ENCODE results near the gene CERK. TPM values are rescaled to one million over a fixed set of nuclear protein-coding genes. Genes with fewer than 3 reads are reported as not detected.

CERK gene
- total and polyA plus RNA-seq, 2 of the 13 experiments (the other 11 are each of a cell fraction or from before 2014, with no cell fraction given) = 40.3 to 41.9 TPM

GRCh38 chr22:46652847-46653331 lies 85.2 kb downstream of the CERK start (continued):
- TF ChIP-seq DDIT3 (CRISPR knock-in tag; IDR thresholded peaks at IDR 0.05) = no peak
- TF ChIP-seq HDAC6 (IDR thresholded peaks at IDR 0.05; ENCODE audit: low read depth, low read length) = no peak
- TF ChIP-seq HOXA9 (CRISPR knock-in tag; IDR thresholded peaks at IDR 0.05; ENCODE audit: borderline replicate concordance) = no peak
- TF ChIP-seq NR0B2 (CRISPR knock-in tag; IDR thresholded peaks at IDR 0.05) = no peak
- TF ChIP-seq JARID2 (CRISPR knock-in tag; IDR thresholded peaks at IDR 0.05; ENCODE audit: insufficient replicate concordance) = no peak
- TF ChIP-seq HOXA3 (CRISPR knock-in tag; IDR thresholded peaks at IDR 0.05) = peak; percentile 58
- no peak for TF ChIP-seq SNAI1 (CRISPR knock-in tag; IDR thresholded peaks at IDR 0.05; ENCODE audit: borderline replicate concordance)
- TF ChIP-seq NFE2L1 (CRISPR knock-in tag; IDR thresholded peaks at IDR 0.05; ENCODE audit: borderline replicate concordance) = no peak
- peak; percentile 80 for TF ChIP-seq ZNF18 (CRISPR knock-in tag; IDR thresholded peaks at IDR 0.05; ENCODE audit: insufficient replicate concordance)
- TF ChIP-seq ZNF556 (CRISPR knock-in tag; IDR thresholded peaks at IDR 0.05; ENCODE audit: borderline replicate concordance) = no peak
- TF ChIP-seq FOXA3 (CRISPR knock-in tag; IDR thresholded peaks at IDR 0.05) = no peak
- TF ChIP-seq ZNF816 (CRISPR knock-in tag; IDR thresholded peaks at IDR 0.05; ENCODE audit: borderline replicate concordance) = no peak
- no peak for TF ChIP-seq EEA1 (CRISPR knock-in tag; IDR thresholded peaks at IDR 0.05; ENCODE audit: borderline replicate concordance)
- TF ChIP-seq GTF3A (CRISPR knock-in tag; conservative IDR thresholded peaks at IDR 0.05) = no peak
- TF ChIP-seq ZNF276 (CRISPR knock-in tag; IDR thresholded peaks at IDR 0.05; ENCODE audit: low read depth) = no peak
- no peak for TF ChIP-seq GMEB2 (CRISPR knock-in tag; IDR thresholded peaks at IDR 0.05; ENCODE audit: low read depth)
- TF ChIP-seq ZNF546 (CRISPR knock-in tag; conservative IDR thresholded peaks at IDR 0.05) = no peak
- no peak for TF ChIP-seq SALL2 (CRISPR knock-in tag; IDR thresholded peaks at IDR 0.05)
- TF ChIP-seq MED8 (CRISPR knock-in tag; IDR thresholded peaks at IDR 0.05; ENCODE audit: insufficient replicate concordance) = no peak
- no peak; the same call in 2 of the 3 replicates for TF ChIP-seq MXI1 (IDR thresholded peaks at IDR 0.05; ENCODE audit: borderline replicate concordance, low read depth, low read length)
- 0 out of 2 replicates have a peak, but pooled peaks have one; percentile 16 for TF ChIP-seq ZNF292 (CRISPR knock-in tag; IDR thresholded peaks at IDR 0.05; ENCODE audit: borderline replicate concordance, low read depth)
- no peak for TF ChIP-seq FLYWCH1 (CRISPR knock-in tag; IDR thresholded peaks at IDR 0.05)

All from HepG2 (cell line).